Measurements from ENCODE around the gene FAM174B. TPM values are rescaled to one million over a fixed set of nuclear protein-coding genes. Genes with fewer than 3 reads are reported as not detected.

The FAM174B gene
- 0.30 TPM for total RNA-seq (2021; ENCODE audit: unreplicated experiment)
- polyA plus RNA-seq (2012) = not detected in 2 replicates
- percentile 12 among the genes with signal in this experiment for Bru-seq, nascent RNA
- BruChase-seq, experiment 1, labeled RNA remaining after a 6-hour chase = percentile 12 among the genes with signal in this experiment
- BruChase-seq, experiment 2, labeled RNA remaining after a 2-hour chase = percentile 13 among the genes with signal in this experiment
- long read RNA-seq, partial matches to known transcripts = 0 of 2 reads
- long read RNA-seq, other reads (novel, unspliced or antisense) = 2 of 2 reads

DNA sequence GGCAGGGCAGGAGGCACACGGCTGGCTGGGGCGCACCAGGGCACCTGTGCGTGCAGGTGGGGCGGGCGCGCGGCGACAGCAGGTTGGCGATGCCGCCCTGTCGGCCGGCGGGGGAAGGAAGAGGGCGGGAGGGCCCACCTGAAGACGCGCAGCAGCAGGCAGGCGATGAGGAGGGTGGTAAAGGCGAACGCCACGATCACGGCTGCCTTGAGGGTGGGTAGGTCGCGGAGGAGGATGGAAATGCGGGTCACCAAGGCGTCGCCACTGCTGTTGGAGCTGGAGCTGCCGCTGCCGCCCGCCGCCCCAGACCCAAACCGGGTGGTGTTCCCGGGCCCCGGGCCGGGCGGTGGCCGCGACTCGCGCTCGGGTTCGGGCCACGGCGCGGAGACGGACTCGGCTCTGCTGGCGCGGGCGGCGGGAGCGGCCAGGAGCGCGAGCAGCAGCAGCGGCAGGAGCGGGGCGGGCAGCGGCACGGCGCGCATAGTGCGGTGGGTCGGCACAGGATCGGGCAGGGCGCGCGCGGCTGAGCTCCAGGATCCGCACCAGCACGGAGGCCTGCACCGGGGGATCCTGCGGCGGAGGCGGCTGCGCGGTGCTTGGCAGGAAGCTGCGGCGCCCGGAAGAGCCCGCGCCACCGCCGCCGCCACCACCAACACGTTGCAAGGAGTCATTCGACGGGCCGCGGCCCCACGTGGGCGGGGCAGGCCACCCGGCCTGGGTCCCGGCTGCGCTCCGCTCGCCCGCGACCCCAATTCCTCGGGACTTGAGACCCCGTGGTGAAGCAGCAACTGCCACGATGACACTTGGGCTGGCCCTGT lies at the start of gene FAM174B:
Gene FAM174B (minus strand): TSS at position 598 of the 818 bp plus-strand sequence.
- no peaks in the 10 kb centered on the region; the same call in 1 of the 2 replicates for H3K27me3 ChIP-seq (ENCODE audit: insufficient read depth, low read length)
- H4K20me1 ChIP-seq (ENCODE audit: insufficient read depth) = no peaks in the 10 kb centered on the region
- ATAC-seq (no peak), DNase-seq (ENCODE audit: low read depth, low spot score) (no peak)
- ChIA-PET RAD21 (ENCODE audit: low non-redundant PET in 1 of 2, low total read pairs in 2 of 2, uncharacterized antibody in 2 of 2, unreplicated experiment in 2 of 2) (no interaction called here), POLR2A (interaction anchor here (0.6 kb wide), 1 partner anchor 386 kb away, joined by 5 read pairs; no protein-coding TSS in a partner anchor), CTCF (no interaction called here)
- no peak within 1 kb of the TSS for H2AFZ ChIP-seq (ENCODE audit: low read depth, low read length, poor library complexity, severe bottlenecking)
- no peak within 1 kb of the TSS for H3K4me3 ChIP-seq (replicated peaks in 1 of 2; ENCODE audit: low read depth in 1 of 2, low read length in 2 of 2)
- H3K27ac ChIP-seq (ENCODE audit: low read depth, low read length) = no peak within 1 kb of the TSS
- no peak within 1 kb of the TSS for H3K9ac ChIP-seq (ENCODE audit: low read length)
- no peaks in the 10 kb centered on the region for H3K4me1 ChIP-seq (ENCODE audit: control insufficient read depth in 1 of 2, insufficient read depth in 2 of 2, low read length in 2 of 2)
- no peaks in the 10 kb centered on the region for H3K9me3 ChIP-seq (ENCODE audit: control insufficient read depth in 1 of 2, insufficient read depth in 1 of 2, low read depth in 1 of 2, low read length in 2 of 2)
- intact Hi-C loops (cut with micrococcal nuclease) = no loop called here
- no peak within 1 kb of the TSS for H3K4me2 ChIP-seq (ENCODE audit: low read length)
- H3K9me2 ChIP-seq (ENCODE audit: insufficient read depth) = no peaks in the 10 kb centered on the region
- no peaks in the 10 kb centered on the region for H3K79me2 ChIP-seq (ENCODE audit: insufficient read depth, low read length)
- TF ChIP-seq, protein P1, sequence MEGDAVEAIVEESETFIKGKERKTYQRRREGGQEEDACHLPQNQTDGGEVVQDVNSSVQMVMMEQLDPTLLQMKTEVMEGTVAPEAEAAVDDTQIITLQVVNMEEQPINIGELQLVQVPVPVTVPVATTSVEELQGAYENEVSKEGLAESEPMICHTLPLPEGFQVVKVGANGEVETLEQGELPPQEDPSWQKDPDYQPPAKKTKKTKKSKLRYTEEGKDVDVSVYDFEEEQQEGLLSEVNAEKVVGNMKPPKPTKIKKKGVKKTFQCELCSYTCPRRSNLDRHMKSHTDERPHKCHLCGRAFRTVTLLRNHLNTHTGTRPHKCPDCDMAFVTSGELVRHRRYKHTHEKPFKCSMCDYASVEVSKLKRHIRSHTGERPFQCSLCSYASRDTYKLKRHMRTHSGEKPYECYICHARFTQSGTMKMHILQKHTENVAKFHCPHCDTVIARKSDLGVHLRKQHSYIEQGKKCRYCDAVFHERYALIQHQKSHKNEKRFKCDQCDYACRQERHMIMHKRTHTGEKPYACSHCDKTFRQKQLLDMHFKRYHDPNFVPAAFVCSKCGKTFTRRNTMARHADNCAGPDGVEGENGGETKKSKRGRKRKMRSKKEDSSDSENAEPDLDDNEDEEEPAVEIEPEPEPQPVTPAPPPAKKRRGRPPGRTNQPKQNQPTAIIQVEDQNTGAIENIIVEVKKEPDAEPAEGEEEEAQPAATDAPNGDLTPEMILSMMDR (IDR thresholded peaks at IDR 0.05 in 2 of 3, conservative IDR thresholded peaks at IDR 0.05 in 1 of 3; ENCODE audit: borderline replicate concordance in 1 of 3, insufficient read depth in 1 of 3, low read depth in 2 of 3, low read length in 2 of 3) = no peak
- TF ChIP-seq SP1 (IDR thresholded peaks at IDR 0.05; ENCODE audit: low read depth) (no peak), EZH2phosphoT487 (IDR thresholded peaks at IDR 0.05; ENCODE audit: borderline replicate concordance) (no peak), JUND (IDR thresholded peaks at IDR 0.05) (no peak), EGR1 (IDR thresholded peaks at IDR 0.05; ENCODE audit: low read depth) (no peak), ELF1 (IDR thresholded peaks at IDR 0.05; ENCODE audit: borderline replicate concordance, low read depth) (no peak), POLR2A (IDR thresholded peaks at IDR 0.05; ENCODE audit: borderline replicate concordance, extremely low read depth, insufficient read depth, insufficient read length) (no peak), FOSL1 (IDR thresholded peaks at IDR 0.05; ENCODE audit: low read depth) (no peak), POLR2AphosphoS5 (IDR thresholded peaks at IDR 0.05; ENCODE audit: low read depth, low read length) (no peak), SRF (IDR thresholded peaks at IDR 0.05; ENCODE audit: low read depth) (no peak), ZNF274 (IDR thresholded peaks at IDR 0.05; ENCODE audit: low read depth, low read length) (no peak), TCF7L2 (IDR thresholded peaks at IDR 0.05; ENCODE audit: borderline replicate concordance, extremely low read depth, insufficient read depth, insufficient read length) (no peak), SIN3A (IDR thresholded peaks at IDR 0.05; ENCODE audit: low read depth) (no peak), CEBPB (IDR thresholded peaks at IDR 0.05; ENCODE audit: low read depth) (no peak)
- TF ChIP-seq, protein P2, sequence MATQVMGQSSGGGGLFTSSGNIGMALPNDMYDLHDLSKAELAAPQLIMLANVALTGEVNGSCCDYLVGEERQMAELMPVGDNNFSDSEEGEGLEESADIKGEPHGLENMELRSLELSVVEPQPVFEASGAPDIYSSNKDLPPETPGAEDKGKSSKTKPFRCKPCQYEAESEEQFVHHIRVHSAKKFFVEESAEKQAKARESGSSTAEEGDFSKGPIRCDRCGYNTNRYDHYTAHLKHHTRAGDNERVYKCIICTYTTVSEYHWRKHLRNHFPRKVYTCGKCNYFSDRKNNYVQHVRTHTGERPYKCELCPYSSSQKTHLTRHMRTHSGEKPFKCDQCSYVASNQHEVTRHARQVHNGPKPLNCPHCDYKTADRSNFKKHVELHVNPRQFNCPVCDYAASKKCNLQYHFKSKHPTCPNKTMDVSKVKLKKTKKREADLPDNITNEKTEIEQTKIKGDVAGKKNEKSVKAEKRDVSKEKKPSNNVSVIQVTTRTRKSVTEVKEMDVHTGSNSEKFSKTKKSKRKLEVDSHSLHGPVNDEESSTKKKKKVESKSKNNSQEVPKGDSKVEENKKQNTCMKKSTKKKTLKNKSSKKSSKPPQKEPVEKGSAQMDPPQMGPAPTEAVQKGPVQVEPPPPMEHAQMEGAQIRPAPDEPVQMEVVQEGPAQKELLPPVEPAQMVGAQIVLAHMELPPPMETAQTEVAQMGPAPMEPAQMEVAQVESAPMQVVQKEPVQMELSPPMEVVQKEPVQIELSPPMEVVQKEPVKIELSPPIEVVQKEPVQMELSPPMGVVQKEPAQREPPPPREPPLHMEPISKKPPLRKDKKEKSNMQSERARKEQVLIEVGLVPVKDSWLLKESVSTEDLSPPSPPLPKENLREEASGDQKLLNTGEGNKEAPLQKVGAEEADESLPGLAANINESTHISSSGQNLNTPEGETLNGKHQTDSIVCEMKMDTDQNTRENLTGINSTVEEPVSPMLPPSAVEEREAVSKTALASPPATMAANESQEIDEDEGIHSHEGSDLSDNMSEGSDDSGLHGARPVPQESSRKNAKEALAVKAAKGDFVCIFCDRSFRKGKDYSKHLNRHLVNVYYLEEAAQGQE (IDR thresholded peaks at IDR 0.05; ENCODE audit: low read depth) = no peak
- TF ChIP-seq, protein P3, sequence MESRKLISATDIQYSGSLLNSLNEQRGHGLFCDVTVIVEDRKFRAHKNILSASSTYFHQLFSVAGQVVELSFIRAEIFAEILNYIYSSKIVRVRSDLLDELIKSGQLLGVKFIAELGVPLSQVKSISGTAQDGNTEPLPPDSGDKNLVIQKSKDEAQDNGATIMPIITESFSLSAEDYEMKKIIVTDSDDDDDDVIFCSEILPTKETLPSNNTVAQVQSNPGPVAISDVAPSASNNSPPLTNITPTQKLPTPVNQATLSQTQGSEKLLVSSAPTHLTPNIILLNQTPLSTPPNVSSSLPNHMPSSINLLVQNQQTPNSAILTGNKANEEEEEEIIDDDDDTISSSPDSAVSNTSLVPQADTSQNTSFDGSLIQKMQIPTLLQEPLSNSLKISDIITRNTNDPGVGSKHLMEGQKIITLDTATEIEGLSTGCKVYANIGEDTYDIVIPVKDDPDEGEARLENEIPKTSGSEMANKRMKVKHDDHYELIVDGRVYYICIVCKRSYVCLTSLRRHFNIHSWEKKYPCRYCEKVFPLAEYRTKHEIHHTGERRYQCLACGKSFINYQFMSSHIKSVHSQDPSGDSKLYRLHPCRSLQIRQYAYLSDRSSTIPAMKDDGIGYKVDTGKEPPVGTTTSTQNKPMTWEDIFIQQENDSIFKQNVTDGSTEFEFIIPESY (IDR thresholded peaks at IDR 0.05; ENCODE audit: extremely low read depth, insufficient replicate concordance, low read length) = no peak
- H3K36me3 ChIP-seq (ENCODE audit: control insufficient read depth in 1 of 2, insufficient read depth in 2 of 2, low read length in 2 of 2) = no peaks in the 10 kb centered on the region
- BruUV-seq (replicated peaks) = no TSS peak

Data from HCT116 (cell line).